Right lobe of liver (tissue), 4 donors: Measurements from ENCODE around the gene GAL3ST3.

Experiments
- CTCF ChIP-seq, 4 donors: fragments of 200-600 bp in 3 of 4; fragments of 450-650 bp in 1 of 4; IDR thresholded peaks; one replicate each; pipeline versions ENCODE4 v1.5.1 to v1.8.0; 2016 to 2022; ENCODE audit warnings: antibody characterized with exemption in 4 of 4, mild to moderate bottlenecking in 2 of 4
- POLR2A ChIP-seq: fragments of 450-650 bp; IDR thresholded peaks from one replicate; pipeline ENCODE4 v1.6.1; 2017; ENCODE audit warnings: antibody characterized with exemption, mild to moderate bottlenecking
- donor health status: DM: no; HTN: no; CAD: no.
- donor health status: DM: no; HTN: no; CAD: no.
- donor health status: DM: no; HTN: yes; CAD: no.

DNA sequence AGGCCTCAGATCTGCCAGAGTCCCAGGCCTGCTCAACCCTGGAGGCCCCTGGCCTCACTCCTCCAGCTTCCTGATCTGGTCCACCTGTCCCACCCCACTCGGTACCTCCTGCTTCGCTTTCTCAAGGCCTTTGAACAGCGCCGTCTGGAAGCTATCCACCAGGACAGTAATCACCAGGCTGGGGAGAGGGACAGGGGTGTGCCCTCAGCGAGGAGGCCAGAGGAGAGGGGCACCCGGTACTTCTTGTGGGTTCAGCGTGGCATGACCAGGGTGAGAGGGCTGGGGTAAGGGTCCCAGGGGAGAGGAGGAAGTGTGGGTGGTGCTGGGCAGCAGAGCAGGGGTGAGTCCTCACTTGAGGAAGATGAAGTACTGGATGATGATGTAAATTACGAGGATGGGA is 28.7 kb downstream of the GAL3ST3 start:
- no peak for TF ChIP-seq CTCF (IDR thresholded peaks at IDR 0.05)
- TF ChIP-seq POLR2A = no peak
